ENCODE measurements around the gene SORCS2.

DNA sequence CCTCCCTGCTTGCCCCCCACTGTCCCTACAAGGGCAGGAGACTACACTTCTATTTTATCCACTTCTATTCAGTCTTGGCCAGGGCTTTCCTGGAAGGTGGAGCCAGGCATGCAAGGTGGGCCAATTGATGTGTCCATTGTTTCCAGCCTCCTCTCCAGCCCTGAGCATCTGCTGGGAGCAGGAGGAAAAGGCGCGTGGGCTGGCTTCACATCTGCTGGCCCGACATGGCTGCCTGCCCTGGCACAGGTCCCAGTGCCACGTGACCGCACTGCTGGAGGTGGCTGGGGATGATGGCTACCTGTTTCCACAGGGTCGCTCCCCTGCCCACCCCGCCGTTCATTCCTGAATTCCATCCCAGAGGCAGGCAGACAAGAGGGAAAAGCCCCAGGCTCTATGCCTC, 499.6 kb downstream of the SORCS2 start:
- TF ChIP-seq, protein P1, sequence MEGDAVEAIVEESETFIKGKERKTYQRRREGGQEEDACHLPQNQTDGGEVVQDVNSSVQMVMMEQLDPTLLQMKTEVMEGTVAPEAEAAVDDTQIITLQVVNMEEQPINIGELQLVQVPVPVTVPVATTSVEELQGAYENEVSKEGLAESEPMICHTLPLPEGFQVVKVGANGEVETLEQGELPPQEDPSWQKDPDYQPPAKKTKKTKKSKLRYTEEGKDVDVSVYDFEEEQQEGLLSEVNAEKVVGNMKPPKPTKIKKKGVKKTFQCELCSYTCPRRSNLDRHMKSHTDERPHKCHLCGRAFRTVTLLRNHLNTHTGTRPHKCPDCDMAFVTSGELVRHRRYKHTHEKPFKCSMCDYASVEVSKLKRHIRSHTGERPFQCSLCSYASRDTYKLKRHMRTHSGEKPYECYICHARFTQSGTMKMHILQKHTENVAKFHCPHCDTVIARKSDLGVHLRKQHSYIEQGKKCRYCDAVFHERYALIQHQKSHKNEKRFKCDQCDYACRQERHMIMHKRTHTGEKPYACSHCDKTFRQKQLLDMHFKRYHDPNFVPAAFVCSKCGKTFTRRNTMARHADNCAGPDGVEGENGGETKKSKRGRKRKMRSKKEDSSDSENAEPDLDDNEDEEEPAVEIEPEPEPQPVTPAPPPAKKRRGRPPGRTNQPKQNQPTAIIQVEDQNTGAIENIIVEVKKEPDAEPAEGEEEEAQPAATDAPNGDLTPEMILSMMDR (IDR thresholded peaks at IDR 0.05) = no peak
- no peak for TF ChIP-seq EZH2 (IDR thresholded peaks at IDR 0.05)

Measured in neural progenitor cell (in vitro differentiated cells).